ENCODE measurements around the gene DLK1. TPM values are rescaled to one million over a fixed set of nuclear protein-coding genes. Genes with fewer than 3 reads are reported as not detected.

Gene DLK1
- total RNA-seq, 1 donor from 2014 or later = not detected

DNA sequence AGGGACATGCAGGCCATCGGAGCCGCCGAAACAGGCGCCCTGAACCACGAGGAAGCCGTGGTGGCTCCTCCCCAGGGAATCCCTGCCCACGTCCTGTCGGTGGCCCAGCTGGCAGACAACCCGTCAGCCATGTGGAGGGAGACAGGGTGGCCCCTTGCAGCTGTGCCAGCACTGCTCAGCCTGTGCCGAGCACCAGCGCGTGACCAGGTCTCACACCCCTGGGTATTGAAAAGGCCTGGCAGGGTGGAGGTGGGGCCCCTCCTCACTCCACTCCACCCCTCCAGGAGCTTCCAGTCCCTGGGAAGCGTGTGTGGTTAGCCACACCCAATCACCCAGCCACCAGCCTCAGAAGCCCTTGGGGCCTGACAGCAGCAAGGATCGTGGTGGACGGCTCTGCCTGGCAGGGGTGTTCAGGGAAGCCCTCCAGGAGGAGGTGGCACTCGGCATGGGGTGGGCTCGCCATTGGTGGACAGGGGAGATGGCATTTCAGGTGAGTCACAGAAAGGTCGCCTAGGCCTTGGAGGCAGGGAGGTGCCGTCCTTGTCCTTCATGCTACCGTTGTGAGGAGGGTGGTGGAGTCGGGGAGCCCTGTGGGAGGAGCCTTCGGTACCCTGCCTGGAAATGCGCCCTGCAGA lies 12.3 kb upstream of the DLK1 start:
- no peak for DNase-seq (ENCODE audit: low read depth, low spot score)

- DNase-seq (ENCODE audit: low read depth, low spot score) = no peak
Observed at GRCh38 chr14:100715332-100715731, 11.4 kb upstream of the DLK1 start.

DNA sequence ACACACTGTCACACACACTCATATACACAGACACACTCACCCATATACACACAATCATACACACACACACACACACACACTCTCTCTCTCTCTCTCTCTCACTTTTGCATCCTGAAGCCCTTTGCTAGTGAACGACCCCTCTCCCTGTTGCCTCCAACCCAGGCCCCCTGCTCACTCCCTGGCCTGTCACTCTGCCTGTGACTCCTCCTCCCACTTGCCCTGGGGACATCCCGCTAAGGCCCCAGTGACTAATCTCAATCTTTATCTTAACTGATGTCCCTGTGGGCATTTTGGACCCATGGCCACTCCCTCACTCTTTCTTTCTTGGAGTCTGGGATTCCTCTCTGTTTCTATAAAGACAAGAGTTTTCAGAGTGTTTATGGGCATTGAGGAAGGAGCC lies 10.9 kb upstream of the DLK1 start:
- no peak for DNase-seq (ENCODE audit: low read depth, low spot score)

DNA sequence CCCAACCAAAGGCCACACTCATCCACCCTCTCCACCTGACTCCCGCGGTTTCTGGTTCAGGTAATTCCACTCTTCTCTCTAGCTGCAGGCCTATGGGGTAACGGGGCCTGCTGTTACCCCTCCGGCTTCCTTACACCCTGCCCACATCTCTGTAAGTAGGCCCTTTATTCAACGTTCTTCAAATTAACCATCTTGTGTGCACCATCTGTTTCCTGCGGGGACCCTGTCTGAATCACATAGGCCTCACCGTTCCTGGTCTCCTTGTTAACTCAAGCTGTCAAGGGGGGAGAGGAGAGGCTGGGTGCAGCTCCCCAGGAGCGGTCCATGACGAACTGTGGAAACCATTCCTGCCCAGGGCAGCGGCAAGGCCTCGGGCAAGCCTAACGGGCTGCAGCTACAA lies 9.3 kb upstream of the DLK1 start:
- no peak for DNase-seq (ENCODE audit: low read depth, low spot score)

- no peak for DNase-seq (ENCODE audit: low read depth, low spot score)
Observed at GRCh38 chr14:100719976-100720520, 6.6 kb upstream of the DLK1 start.

GRCh38 chr14:100721568-100721967 lies 5.1 kb upstream of the DLK1 start:
- DNase-seq (ENCODE audit: low read depth, low spot score) = no peak

- DNase-seq (ENCODE audit: low read depth, low spot score) = no peak
Observed at GRCh38 chr14:100722367-100722766, 4.3 kb upstream of the DLK1 start.

- no peak for DNase-seq (ENCODE audit: low read depth, low spot score)
Observed at GRCh38 chr14:100723135-100723829, 3.4 kb upstream of the DLK1 start.

DNA sequence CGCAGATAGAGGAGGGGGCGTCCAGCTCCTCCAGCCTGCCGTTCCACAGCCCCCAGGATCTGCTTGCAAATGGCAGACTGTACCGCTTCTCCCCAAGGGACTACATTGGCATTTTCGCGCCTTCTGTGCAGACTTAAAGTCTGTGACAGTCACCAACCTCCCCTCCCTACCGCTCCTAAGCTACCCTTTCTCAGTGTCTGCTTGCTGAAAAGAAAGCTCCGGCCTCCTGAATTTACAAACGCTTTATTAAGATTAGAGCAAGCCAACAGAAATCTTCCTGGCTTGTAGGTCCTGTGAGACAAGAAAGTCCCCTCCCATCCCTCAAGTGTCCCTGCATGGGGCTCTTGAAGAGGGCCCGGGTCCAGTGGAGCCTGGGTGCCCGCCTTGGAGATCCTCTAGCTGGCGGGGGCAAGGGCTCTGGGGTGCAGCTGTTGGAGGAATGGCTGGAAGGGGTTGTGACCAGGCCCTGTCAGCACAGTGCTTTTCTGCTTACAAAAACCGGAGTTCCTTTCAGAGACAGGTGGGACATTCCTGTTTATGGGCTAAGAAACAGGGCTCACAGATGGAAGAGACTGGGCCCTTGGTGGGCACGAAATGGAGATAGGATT lies 2.8 kb upstream of the DLK1 start:
- DNase-seq (ENCODE audit: low read depth, low spot score) = no peak

DNA sequence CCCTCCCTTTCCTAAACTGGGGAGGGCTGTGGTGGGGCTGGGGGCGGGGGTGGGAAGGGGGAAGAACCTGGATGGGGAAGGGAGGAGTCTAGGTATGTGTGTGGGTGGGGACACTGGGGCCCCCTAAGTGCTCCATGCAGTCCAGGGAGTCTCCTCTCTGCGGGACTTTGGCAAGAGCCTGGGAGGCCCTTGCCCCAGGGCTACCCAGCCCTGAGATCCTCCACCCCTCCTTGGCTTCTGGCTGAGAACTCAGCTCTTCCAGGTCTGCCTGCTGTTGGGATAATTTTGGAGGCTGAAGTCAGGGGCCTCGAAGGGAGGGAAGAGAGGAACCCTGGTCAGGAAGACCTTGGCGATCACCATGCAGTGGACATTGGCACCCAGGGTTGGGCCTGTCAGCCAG lies 2.2 kb upstream of the DLK1 start:
- DNase-seq (ENCODE audit: low read depth, low spot score) = no peak

DNA sequence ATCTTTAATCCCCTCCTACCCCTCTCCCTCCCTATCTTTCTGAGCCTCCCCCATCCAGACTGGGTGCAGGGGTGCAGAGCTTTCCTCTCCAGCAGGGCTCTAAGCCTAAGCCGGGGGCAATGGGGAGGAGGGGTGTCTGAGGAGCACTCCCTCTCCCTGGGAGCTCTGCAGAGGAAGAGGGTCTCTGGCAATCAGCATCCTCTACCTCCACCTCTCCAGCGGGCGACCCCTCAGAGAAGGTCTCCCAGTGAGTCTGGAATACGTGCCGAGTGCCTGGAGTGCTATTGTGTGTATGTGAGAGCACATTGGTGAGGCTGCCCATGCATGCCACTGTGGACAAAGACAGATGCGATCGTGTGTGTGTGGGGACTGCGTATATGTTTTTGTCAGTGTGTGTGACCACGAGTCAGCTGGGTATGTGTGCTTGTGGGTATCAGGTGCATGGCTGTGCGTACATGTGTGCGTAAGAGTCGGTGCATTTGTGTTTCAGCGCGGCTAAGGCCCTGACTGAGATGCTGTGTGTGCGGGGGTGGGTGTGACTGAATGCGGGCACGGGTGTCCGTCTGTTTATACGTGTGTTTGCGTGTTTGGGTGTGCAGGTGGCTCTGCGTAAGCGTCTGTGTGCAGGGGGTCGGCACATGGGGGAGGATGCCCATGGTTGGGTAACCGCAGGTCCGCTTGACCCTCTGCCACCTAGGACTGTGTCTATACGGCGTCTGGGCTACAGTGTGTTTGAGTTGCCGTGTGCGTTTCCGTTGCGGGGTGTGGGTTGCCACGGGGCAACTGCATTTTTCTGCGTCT lies 905 bp upstream of the DLK1 start:
- no peak for DNase-seq (ENCODE audit: low read depth, low spot score)

DNA sequence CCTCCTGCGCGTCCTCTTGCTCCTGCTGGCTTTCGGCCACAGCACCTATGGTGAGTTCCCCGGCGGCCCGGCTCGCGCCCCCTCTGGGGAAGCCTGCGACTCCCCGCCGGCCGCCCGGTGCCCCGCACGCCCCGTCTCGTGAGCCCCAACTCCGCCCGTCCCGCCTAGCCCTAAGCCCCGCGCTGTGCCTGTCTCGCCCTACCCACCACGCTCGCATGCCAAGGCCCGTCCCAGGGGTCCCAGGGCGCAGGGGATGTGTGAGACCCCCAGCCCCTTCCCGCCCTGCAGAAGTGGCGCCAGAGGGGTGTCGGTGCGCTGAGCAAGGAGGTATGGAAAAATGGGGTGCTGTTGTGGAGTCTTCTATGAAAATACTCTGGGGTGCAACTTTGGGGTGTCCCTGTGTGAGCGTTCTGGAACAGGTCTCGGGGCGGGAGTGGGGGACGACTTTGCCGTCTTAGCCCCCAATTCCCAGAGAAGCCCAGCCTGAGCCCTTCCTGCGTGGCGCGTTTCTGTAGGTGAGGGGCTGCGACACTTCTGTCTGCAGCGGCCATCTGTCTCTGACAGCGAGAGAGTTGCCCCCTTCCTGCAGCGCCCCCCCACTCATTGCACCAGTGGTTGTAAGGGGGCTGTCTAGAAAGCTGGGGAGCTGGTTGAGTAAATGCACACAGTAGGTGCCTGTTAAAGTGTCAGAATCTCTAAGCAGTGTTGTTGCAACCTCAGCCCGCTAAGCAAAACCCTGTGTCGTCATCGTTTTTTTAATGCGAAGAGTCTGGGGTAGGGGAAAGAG lies 587 bp downstream of the DLK1 start:
- no peak for DNase-seq (ENCODE audit: low read depth, low spot score)

GRCh38 chr14:100727873-100728240 lies 1.2 kb downstream of the DLK1 start:
- DNase-seq (ENCODE audit: low read depth, low spot score) = no peak

GRCh38 chr14:100728962-100729361 lies 2.3 kb downstream of the DLK1 start:
- no peak for DNase-seq (ENCODE audit: low read depth, low spot score)

- no peak for DNase-seq (ENCODE audit: low read depth, low spot score)
Observed at GRCh38 chr14:100729982-100730381, 3.3 kb downstream of the DLK1 start.

DNA sequence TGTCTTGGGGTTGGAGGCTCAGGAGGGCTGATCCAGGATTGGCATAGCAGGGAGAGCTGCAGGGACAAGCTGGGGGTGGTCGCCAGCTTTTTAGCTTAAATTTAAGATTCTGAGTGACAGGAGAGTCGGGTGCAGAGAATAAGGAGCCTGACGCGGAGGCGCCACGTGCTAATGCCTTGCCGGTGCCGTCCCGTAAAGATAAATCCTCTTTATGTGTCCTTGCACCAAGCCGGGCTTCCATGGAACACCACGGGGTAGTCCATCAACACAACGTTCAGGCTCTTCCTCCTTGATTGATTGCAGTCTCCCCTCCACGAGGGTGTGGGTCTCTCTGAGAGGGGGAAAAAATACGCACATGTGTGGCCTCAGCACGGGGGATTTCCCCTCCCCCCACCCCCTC lies 3.9 kb downstream of the DLK1 start:
- DNase-seq (ENCODE audit: low read depth, low spot score) = no peak

DNA sequence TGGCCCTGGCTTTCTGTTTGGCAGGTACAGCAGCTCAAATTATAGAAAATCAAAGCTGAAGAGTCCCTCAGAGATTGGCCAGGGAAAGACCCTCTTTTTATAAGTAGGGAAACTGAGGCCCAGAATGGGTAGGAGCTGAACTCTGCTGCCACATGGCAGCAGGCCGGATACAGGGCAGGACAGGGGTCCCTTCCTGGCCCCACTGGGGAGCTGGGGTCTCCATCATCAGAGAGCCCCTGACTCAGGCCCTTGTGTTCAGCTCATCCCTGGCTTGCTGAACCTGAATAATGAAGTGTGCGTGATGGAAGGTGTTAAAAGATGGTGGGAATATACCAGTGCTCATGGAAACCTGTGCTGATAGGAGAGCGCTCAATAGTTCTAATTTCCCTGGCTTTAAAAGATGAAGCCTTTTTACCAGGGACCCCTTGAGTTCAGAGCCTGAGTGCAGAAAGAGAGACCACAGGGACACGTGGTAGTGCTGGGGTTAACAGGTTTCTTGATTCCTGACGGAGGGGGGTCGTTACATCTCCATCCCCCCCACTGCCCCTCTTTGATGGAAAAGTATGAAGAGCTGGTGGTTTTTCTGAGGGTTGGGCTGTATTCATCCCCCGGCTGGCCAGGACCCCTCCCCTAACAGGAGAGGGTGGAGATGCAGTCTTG lies 4.4 kb downstream of the DLK1 start:
- DNase-seq (ENCODE audit: low read depth, low spot score) = no peak

DNA sequence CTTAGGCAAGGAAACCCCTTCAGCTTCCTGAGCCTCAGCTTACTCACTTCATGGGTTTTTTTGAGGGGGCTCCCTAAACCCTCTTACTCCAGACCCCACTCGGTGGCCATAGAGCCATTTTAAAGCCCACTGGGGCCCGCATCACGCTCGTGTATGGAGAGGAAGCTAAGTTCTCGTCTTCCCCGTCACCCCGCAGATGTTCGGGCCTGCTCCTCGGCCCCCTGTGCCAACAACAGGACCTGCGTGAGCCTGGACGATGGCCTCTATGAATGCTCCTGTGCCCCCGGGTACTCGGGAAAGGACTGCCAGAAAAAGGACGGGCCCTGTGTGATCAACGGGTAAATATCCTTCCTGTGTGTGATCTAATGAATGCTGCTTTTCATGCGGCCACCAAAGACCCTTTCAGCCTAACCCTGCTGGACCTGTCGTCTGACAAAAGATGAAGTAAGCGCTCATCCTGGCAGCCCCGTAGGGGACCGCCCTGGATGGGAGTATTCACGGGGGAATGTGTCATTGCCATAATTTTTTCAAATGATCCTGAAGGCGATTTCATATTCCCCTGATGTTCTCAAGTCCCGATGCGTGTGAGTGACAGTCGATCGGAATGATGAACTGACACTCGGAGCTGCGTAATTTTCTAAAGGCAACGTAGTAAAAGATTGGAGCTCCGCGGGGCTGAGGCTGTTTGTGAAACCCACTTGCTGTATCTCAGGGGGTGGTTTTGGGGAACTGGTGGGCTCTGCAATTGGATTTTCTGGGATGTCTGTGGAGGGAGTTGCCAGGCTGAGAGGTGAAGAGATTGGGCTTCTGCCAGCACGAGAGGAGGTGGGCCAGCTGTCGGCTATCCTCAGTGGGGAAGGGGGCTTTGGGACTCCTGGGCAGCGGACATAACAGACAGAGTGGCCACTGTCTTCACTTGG lies 5.4 kb downstream of the DLK1 start:
- no peak for DNase-seq (ENCODE audit: low read depth, low spot score)

GRCh38 chr14:100732766-100733100 lies 6.0 kb downstream of the DLK1 start:
- no peak for DNase-seq (ENCODE audit: low read depth, low spot score)

Measured in pulmonary artery endothelial cell (primary cell).